ENCODE results near the gene LRRC74A. TPM values are rescaled to one million over a fixed set of nuclear protein-coding genes. Genes with fewer than 3 reads are reported as not detected.

LRRC74A gene
- total RNA-seq, 2 experiments from 2014 or later = not detected

DNA sequence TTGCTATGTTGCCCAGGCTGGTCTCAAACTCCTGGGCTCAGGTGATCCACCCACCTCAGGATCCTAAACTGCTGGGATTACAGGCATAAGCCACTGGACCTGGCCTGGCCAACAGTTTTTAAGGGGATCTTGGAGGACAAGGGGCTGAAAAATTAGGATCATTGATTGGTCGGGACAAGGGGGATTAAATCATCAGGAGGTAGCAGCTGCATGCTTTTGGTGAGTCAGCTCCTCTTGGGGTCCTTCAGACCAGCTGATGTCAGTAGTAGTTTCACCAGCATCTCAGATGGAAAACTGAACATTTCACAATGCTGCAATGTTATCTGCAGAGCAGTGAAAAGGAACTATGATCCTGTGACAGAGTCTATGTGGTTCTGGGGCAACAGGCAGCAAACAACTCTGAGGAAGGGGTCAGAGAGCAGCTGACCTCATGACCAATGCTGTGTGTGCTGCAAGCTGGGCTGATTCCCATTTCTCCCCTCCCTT, 6.3 kb downstream of the LRRC74A start:
- H3K27ac Mint-ChIP-seq = no peak overlapping the region
- CTCF ChIA-PET = interaction anchor here (1.5 to 1.7 kb wide), 2 partner anchors 122 to 238 kb away, joined by 4 to 5 read pairs; no protein-coding TSS in a partner anchor
- DNase-seq = no peak
- POLR2A ChIA-PET = no interaction called here
- H3K27me3 Mint-ChIP-seq = peaks cover 6% of the 10 kb centered on the region
- intact Hi-C loops (cut with micrococcal nuclease) = no loop called here
- H3K4me3 Mint-ChIP-seq = no peak overlapping the region
- no peaks in the 10 kb centered on the region for H3K36me3 Mint-ChIP-seq
- no peaks in the 10 kb centered on the region for H3K9me3 Mint-ChIP-seq
- no peaks in the 10 kb centered on the region for H3K4me1 Mint-ChIP-seq (ENCODE audit: low read depth)

DNA sequence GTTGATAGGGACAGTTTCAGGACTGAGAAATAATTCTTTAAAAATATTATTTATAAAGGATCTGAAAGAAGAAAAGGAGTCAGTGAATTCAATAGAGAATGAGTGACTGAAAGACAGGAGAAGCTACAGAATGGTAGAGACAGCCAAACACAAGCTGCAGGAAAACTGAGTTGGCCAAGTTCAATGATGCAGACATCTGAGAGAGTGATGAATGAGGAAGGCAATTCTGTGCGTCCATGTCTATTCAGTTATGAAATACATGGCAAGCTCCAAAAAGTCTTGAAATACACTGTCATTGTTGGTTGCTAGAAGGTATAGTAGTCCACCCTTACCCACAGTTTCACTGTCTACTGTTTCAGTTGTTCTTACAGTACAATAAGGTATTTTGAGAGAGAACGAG, 6.8 kb downstream of the LRRC74A start:
- Mint-ChIP-seq H3K27ac (no peak overlapping the region), H3K4me1 (ENCODE audit: low read depth) (no peaks in the 10 kb centered on the region), H3K9me3 (no peaks in the 10 kb centered on the region), H3K4me3 (no peak overlapping the region), H3K27me3 (peaks cover 6% of the 10 kb centered on the region), H3K36me3 (no peaks in the 10 kb centered on the region)
- ChIA-PET POLR2A (no interaction called here), CTCF (interaction anchor here (1.5 to 1.7 kb wide), 2 partner anchors 122 to 238 kb away, joined by 4 to 5 read pairs; no protein-coding TSS in a partner anchor)
- intact Hi-C loops (cut with micrococcal nuclease) = no loop called here
- no peak for DNase-seq

DNA sequence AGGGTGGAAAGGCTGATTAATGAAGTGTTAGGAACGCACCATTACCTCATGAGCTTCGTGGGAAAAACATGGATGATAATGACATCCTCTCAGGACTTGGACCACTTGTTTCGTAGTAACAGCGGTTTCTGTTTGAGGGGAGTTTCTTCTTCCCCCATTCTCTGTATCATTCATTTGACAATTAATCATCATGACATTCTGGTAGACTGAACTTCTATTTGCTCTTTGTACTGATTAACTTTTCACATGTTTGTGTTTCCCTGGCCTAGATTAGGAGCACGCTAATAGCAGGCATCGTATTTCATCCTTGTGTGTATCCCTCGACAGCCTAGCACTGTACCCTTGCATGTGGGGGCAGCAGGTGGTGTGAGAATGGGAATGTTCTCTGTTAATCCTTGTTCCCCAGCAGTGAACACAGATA, 8.0 kb downstream of the LRRC74A start:
- no peaks in the 10 kb centered on the region for H3K36me3 Mint-ChIP-seq
- no peak overlapping the region for H3K4me3 Mint-ChIP-seq
- ChIA-PET CTCF (interaction anchor here (1.0 kb wide), 1 partner anchor 124 kb away, joined by 3 read pairs; no protein-coding TSS in a partner anchor), POLR2A (no interaction called here)
- no peaks in the 10 kb centered on the region for H3K9me3 Mint-ChIP-seq
- peaks cover 7% of the 10 kb centered on the region for H3K27me3 Mint-ChIP-seq
- no peaks in the 10 kb centered on the region for H3K4me1 Mint-ChIP-seq (ENCODE audit: low read depth)
- intact Hi-C loops (cut with micrococcal nuclease) = no loop called here
- no peak overlapping the region for H3K27ac Mint-ChIP-seq
- DNase-seq = no peak

DNA sequence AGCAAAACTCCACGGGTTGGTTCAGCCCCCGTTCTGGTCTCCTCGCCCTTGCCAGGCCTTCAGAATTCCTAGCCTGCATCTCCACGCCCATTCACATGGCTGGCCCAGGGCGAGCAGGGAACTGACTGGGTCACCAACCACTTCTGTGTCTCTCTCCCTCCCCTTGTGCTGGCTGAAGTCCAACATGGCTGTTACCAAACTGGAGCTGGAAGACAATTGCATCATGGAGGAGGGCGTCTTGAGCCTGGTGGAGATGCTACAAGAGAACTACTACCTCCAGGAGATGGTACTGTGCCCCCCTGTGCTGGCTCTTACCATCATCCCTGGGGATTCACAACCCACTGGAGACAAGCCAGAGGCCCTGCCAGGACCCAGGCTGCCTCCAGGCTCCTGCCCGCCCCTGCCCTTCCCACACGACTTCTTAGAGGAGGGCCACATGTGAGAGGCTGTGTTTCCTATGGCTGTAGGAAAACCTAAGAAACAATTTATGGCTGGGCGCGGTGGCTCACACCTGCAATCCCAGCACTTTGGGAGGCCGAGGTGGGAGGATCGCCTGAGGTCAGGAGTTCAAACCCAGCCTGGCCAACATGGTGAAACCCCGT, 9.9 kb downstream of the LRRC74A start:
- ChIA-PET POLR2A (no interaction called here), CTCF (no interaction called here)
- Mint-ChIP-seq H3K36me3 (no peaks in the 10 kb centered on the region), H3K4me3 (no peak overlapping the region), H3K4me1 (ENCODE audit: low read depth) (no peaks in the 10 kb centered on the region), H3K27me3 (peaks cover 7% of the 10 kb centered on the region), H3K27ac (no peak overlapping the region), H3K9me3 (no peaks in the 10 kb centered on the region)
- no peak for DNase-seq
- intact Hi-C loops (cut with micrococcal nuclease) = no loop called here

GRCh38 chr14:76837524-76837923, 11.3 kb downstream of the LRRC74A start:
- intact Hi-C loops (cut with micrococcal nuclease) = no loop called here
- no peaks in the 10 kb centered on the region for H3K9me3 Mint-ChIP-seq

DNA sequence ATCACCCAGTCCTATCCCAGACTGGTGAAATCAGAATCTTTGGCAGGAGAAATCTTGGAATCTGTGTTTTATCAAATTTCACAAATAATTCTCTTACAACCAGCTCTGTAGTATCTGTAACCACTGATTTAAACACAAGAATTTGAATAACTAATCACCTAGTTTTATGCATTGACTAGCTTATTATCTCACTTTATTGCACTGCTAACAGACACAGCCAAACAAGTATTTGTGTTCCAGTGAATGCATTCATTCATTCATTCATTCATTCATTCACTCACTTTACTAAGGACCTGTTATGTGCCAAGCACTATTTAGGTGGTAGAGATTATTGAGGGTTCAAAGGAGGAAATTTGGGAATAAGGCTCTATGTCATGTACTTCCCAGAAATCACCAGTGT, 16.2 kb downstream of the LRRC74A start:
- Mint-ChIP-seq H3K27me3 (peaks cover 8% of the 10 kb centered on the region), H3K27ac (no peak overlapping the region), H3K36me3 (no peaks in the 10 kb centered on the region), H3K4me3 (no peak overlapping the region), H3K4me1 (ENCODE audit: low read depth) (peaks cover 5% of the 10 kb centered on the region), H3K9me3 (no peaks in the 10 kb centered on the region)
- intact Hi-C loops (cut with micrococcal nuclease) = no loop called here
- no peak for DNase-seq
- POLR2A ChIA-PET = no interaction called here
- CTCF ChIA-PET = interaction anchor here (0.8 to 1.0 kb wide), 2 partner anchors 58 to 113 kb away, joined by 3 read pairs; no protein-coding TSS in a partner anchor

More at GRCh38 chr14:76837524-76837923, 11.3 kb downstream of the LRRC74A start:
- no peak overlapping the region for H3K27ac Mint-ChIP-seq
- CTCF ChIA-PET = no interaction called here
- H3K4me3 Mint-ChIP-seq = no peak overlapping the region
- no peaks in the 10 kb centered on the region for H3K36me3 Mint-ChIP-seq
- no peaks in the 10 kb centered on the region for H3K4me1 Mint-ChIP-seq (ENCODE audit: low read depth)
- POLR2A ChIA-PET = no interaction called here
- DNase-seq = no peak
- peaks cover 8% of the 10 kb centered on the region for H3K27me3 Mint-ChIP-seq

DNA sequence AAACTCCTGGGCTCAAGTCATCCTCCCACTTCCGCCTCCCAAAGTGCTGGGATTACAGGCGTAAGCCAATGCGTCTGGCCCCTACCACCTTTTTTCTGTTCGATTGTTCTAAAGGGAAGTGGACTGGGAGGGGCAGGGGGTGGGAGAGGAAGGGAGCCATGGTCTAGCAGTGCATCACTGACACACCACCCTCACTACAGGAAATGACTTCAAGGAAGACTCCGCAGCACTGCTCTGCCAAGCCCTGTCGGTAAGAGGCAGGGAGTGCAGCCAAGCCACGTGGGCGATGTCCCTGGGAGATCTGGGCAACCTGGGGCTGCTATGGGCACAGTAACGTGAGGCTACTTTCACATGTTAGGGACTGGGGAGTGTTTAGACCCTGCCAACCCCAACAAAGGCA, 18.0 kb downstream of the LRRC74A start:
- ChIA-PET POLR2A (no interaction called here), CTCF (no interaction called here)
- peak; percentile 83 for DNase-seq
- peaks cover 7% of the 10 kb centered on the region for H3K27me3 Mint-ChIP-seq
- H3K27ac Mint-ChIP-seq = peak overlapping the region; percentile 53
- no peaks in the 10 kb centered on the region for H3K9me3 Mint-ChIP-seq
- H3K4me1 Mint-ChIP-seq (ENCODE audit: low read depth) = peaks cover 5% of the 10 kb centered on the region
- intact Hi-C loops (cut with micrococcal nuclease) = loop anchor here (1.0 kb wide), 1 partner anchor 32 kb away; the partner anchor contains the start of gene ANGEL1
- no peak overlapping the region for H3K4me3 Mint-ChIP-seq
- H3K36me3 Mint-ChIP-seq = no peaks in the 10 kb centered on the region

DNA sequence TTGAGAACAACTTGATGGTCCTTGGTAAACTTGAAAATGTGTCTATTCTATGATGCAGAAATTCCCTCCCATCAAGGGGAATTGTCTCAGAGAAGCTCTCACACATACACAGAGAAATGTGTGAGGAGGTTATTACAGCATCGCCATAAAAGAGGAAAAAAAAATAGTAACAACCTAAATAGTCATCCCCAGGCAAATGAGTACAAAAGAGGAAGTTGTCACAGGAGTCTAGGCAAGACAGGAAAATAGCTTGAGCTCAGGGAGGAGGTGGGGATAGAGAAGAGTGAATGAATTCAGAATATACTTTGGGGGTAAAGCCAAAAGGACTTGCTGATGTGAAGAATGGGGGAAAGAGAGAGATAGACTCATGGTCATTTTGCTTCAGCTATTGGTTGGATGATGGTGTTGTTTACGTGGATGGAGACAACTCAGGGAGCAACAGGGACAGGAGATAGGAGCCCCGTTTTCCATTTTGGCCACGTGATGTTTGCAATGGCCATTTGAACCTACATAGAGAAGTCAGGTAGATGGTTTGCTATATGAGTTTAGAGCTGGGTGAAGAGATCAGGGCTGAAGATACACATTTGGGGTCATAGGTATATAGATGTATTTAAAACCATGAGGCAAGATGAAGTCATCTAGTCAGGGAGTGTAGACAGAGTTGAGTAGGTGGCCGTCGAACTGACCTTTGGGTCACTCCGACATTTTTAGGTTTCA, 20.3 kb downstream of the LRRC74A start:
- Mint-ChIP-seq H3K36me3 (no peaks in the 10 kb centered on the region), H3K27ac (no peak overlapping the region), H3K9me3 (no peaks in the 10 kb centered on the region), H3K4me1 (ENCODE audit: low read depth) (peaks cover 5% of the 10 kb centered on the region), H3K4me3 (no peak overlapping the region), H3K27me3 (peaks cover 7% of the 10 kb centered on the region)
- intact Hi-C loops (cut with micrococcal nuclease) = no loop called here
- CTCF ChIA-PET = interaction anchor here (1.1 to 1.6 kb wide), 2 partner anchors 26 to 207 kb away, joined by 3 read pairs; no protein-coding TSS in a partner anchor
- DNase-seq = no peak
- POLR2A ChIA-PET = no interaction called here

GRCh38 chr14:76848879-76849278, 22.7 kb downstream of the LRRC74A start:
- ChIA-PET CTCF (interaction anchor here (1.0 to 1.3 kb wide), 2 partner anchors 28 to 222 kb away, joined by 3 read pairs; no protein-coding TSS in a partner anchor), POLR2A (no interaction called here)
- DNase-seq = no peak
- intact Hi-C loops (cut with micrococcal nuclease) = no loop called here
- no peak overlapping the region for H3K4me3 Mint-ChIP-seq
- peaks cover 5% of the 10 kb centered on the region for H3K27me3 Mint-ChIP-seq
- H3K36me3 Mint-ChIP-seq = no peaks in the 10 kb centered on the region
- peaks cover 5% of the 10 kb centered on the region for H3K4me1 Mint-ChIP-seq (ENCODE audit: low read depth)
- H3K9me3 Mint-ChIP-seq = no peaks in the 10 kb centered on the region
- H3K27ac Mint-ChIP-seq = no peak overlapping the region

- POLR2A ChIA-PET = no interaction called here
- peaks cover 8% of the 10 kb centered on the region for H3K27me3 Mint-ChIP-seq
- no peak overlapping the region for H3K4me3 Mint-ChIP-seq
- CTCF ChIA-PET = no interaction called here
- H3K4me1 Mint-ChIP-seq (ENCODE audit: low read depth) = no peaks in the 10 kb centered on the region
- H3K36me3 Mint-ChIP-seq = no peaks in the 10 kb centered on the region
- no peaks in the 10 kb centered on the region for H3K9me3 Mint-ChIP-seq
- intact Hi-C loops (cut with micrococcal nuclease) = no loop called here
- H3K27ac Mint-ChIP-seq = no peak overlapping the region
- no peak for DNase-seq
These were observed 28.9 kb downstream of the LRRC74A start for GRCh38 chr14:76855066-76855465.

- Mint-ChIP-seq H3K4me1 (ENCODE audit: low read depth) (no peaks in the 10 kb centered on the region), H3K36me3 (no peaks in the 10 kb centered on the region), H3K4me3 (no peak overlapping the region), H3K9me3 (no peaks in the 10 kb centered on the region), H3K27me3 (peaks cover 8% of the 10 kb centered on the region), H3K27ac (no peak overlapping the region)
- CTCF ChIA-PET = interaction anchor here (1.0 to 2.0 kb wide), 2 partner anchors 18 to 212 kb away, joined by 3 to 5 read pairs; no protein-coding TSS in a partner anchor
- no peak for DNase-seq
- POLR2A ChIA-PET = no interaction called here
- intact Hi-C loops (cut with micrococcal nuclease) = no loop called here
These were observed 30.6 kb downstream of the LRRC74A start for GRCh38 chr14:76856769-76857168.

DNA sequence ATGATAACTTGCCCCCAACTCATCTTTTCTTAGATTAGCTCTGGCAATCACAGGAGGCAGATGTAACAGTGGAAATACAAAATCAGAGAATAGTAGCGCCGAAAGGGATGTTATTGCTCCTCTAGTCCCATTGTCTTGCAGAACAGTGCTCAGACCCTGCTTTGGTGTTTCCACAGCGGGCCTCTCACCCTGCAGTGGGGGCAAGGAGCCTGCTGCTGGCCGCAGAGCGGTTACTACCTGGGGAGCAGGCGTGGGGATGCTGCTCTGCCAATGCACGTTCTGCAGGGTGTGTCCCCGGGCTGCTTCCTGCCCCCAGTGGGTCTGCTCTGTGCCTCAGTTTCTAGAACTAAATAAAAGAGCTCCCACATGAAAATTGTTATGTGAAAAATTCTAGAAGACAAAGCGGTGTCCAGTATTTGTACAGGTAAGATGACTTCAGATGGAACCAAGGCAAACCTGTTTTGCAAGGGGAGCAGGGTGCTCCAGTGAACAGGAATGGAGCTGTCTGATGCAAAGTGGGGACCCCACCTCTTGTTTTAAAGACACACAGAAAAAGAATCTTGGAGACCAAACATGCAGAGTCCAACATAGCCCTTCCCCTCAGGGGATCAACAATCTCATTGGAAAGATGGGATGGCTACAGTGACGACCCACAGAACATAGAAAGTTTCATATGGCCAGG, 35.5 kb downstream of the LRRC74A start:
- Mint-ChIP-seq H3K9me3 (no peaks in the 10 kb centered on the region), H3K27ac (no peak overlapping the region), H3K4me3 (no peak overlapping the region), H3K4me1 (ENCODE audit: low read depth) (peaks cover 11% of the 10 kb centered on the region), H3K36me3 (no peaks in the 10 kb centered on the region), H3K27me3 (peaks cover 3% of the 10 kb centered on the region)
- intact Hi-C loops (cut with micrococcal nuclease) = no loop called here
- DNase-seq = no peak
- ChIA-PET CTCF (interaction anchor here (1.0 to 1.3 kb wide), 2 partner anchors 11 to 14 kb away, joined by 4 to 5 read pairs; no protein-coding TSS in a partner anchor), POLR2A (no interaction called here)
